ENCODE results near the gene GNG5. TPM values are rescaled to one million over a fixed set of nuclear protein-coding genes. Genes with fewer than 3 reads are reported as not detected.
A peak's percentile ranks its signal among the peaks of the same experiment; 100 is the strongest.

Gene GNG5
- 315 TPM for polyA plus RNA-seq (2012; ENCODE audit: insufficient read length, low read depth)

DNA sequence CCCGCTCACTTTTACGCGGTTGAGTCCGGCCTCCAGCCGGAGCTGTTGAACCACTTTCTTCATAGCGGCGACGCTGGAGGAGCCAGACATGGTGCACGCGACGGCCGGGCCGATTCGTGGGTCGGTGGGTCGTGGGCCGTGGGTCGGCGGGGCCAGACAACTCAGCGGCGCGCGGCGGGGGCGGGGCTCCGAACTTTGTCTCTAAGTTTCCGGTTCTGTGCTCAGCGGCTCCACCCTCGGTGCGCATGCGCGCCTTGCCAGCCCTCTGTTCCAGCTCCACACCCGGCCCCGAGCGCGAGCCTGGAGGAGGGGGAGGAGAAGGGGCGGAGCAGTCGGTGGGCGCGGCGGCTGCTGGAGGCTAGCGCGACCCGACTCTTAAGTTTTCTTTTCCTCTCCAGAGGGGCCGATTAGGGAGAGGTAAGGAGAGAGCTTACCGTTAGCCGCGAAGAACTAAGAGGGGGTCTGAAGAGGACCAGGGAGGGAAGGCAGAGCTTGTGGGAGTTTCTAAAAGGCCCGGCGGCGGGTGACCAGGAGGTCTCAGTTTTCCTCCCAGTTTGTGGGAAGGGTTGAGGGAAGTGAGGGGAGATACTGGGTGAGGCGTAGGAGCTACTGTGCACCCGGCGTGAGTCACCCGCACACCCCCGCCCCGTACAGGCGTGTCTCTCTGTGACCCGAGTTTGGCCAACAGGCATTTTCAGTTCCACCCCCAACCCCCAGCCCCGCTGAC, at the start of gene GNG5, which contains the start of gene SPATA1:
TSS of gene GNG5 (minus strand) at position 580 of the 727 bp plus-strand sequence. CDS start at position 90, 490 bp downstream.
TSS of gene SPATA1 (plus strand) at position 385 of the 727 bp plus-strand sequence. CDS start 9,974 bp downstream, outside the sequence.
- TF ChIP-seq TAF1 (IDR thresholded peaks at IDR 0.05; ENCODE audit: borderline replicate concordance, insufficient read depth, low read length) (peak; percentile 67; the same call in 1 of the 2 replicates), FOXP2 (optimal IDR thresholded peaks at IDR 0.05; ENCODE audit: borderline replicate concordance, extremely low read depth, extremely low read length, insufficient read depth) (peak; percentile 64), POLR2AphosphoS5 (IDR thresholded peaks at IDR 0.05; ENCODE audit: low read depth, low read length) (no peak; the same call in none of the 2 replicates), SIN3A (IDR thresholded peaks at IDR 0.05; ENCODE audit: borderline replicate concordance, insufficient read depth, low read length) (peak; percentile 25; the same call in 1 of the 2 replicates)
- TF ChIP-seq, protein P1, sequence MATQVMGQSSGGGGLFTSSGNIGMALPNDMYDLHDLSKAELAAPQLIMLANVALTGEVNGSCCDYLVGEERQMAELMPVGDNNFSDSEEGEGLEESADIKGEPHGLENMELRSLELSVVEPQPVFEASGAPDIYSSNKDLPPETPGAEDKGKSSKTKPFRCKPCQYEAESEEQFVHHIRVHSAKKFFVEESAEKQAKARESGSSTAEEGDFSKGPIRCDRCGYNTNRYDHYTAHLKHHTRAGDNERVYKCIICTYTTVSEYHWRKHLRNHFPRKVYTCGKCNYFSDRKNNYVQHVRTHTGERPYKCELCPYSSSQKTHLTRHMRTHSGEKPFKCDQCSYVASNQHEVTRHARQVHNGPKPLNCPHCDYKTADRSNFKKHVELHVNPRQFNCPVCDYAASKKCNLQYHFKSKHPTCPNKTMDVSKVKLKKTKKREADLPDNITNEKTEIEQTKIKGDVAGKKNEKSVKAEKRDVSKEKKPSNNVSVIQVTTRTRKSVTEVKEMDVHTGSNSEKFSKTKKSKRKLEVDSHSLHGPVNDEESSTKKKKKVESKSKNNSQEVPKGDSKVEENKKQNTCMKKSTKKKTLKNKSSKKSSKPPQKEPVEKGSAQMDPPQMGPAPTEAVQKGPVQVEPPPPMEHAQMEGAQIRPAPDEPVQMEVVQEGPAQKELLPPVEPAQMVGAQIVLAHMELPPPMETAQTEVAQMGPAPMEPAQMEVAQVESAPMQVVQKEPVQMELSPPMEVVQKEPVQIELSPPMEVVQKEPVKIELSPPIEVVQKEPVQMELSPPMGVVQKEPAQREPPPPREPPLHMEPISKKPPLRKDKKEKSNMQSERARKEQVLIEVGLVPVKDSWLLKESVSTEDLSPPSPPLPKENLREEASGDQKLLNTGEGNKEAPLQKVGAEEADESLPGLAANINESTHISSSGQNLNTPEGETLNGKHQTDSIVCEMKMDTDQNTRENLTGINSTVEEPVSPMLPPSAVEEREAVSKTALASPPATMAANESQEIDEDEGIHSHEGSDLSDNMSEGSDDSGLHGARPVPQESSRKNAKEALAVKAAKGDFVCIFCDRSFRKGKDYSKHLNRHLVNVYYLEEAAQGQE (IDR thresholded peaks at IDR 0.05; ENCODE audit: insufficient read depth in 1 of 2, low read depth in 2 of 2, low read length in 2 of 2) = no peak

DNA sequence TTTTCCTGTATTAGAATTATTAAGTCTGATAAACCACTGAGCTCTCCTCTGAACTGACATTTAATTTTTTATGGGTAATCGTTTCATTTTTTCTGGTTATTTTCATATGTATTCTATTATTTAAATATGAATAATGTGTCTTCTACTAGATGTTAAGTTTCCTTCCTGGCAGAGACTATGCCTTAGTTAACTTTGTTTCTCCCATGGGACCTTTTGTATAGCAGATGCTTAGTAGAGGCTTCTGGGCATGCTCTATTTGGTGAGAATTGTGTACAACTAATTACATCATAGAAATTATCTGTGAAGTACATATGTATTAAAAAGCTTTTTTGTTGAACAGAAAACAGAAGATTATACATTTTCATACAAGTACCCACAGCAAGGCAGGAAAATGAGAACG, 44.4 kb upstream of the GNG5 start:
- TF ChIP-seq, protein P1 (IDR thresholded peaks at IDR 0.05; ENCODE audit: insufficient read depth in 1 of 2, low read depth in 2 of 2, low read length in 2 of 2) = no peak
- TF ChIP-seq POLR2AphosphoS5 (IDR thresholded peaks at IDR 0.05; ENCODE audit: low read depth, low read length) = no peak
- TF ChIP-seq TAF1 (IDR thresholded peaks at IDR 0.05; ENCODE audit: borderline replicate concordance, insufficient read depth, low read length) = no peak
- no peak for TF ChIP-seq FOXP2 (optimal IDR thresholded peaks at IDR 0.05; ENCODE audit: borderline replicate concordance, extremely low read depth, extremely low read length, insufficient read depth)
- no peak for TF ChIP-seq SIN3A (IDR thresholded peaks at IDR 0.05; ENCODE audit: borderline replicate concordance, insufficient read depth, low read length)

DNA sequence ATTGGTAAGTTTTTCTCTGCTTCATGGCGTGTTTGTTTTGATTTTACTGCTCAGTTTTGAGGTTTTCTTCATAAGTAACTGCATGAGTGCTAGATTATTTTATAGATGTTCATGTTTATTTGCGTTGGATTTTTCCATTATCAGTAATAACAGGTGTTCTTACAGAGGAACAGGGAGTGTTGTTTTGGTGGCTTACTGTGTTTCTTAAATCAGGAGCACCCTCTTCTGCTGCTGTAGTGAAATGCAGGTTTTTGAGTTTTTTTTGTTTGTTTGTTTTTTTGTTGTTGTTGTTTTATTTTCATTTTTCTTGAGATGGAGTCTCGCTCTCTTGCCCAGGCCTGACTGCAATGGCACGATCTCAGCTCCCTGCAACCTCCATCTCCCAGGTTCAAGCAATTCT, 35.3 kb upstream of the GNG5 start:
- TF ChIP-seq, protein P1 (IDR thresholded peaks at IDR 0.05; ENCODE audit: insufficient read depth in 1 of 2, low read depth in 2 of 2, low read length in 2 of 2) = no peak
- no peak for TF ChIP-seq FOXP2 (optimal IDR thresholded peaks at IDR 0.05; ENCODE audit: borderline replicate concordance, extremely low read depth, extremely low read length, insufficient read depth)
- TF ChIP-seq SIN3A (IDR thresholded peaks at IDR 0.05; ENCODE audit: borderline replicate concordance, insufficient read depth, low read length) = no peak
- TF ChIP-seq POLR2AphosphoS5 (IDR thresholded peaks at IDR 0.05; ENCODE audit: low read depth, low read length) = no peak
- TF ChIP-seq TAF1 (IDR thresholded peaks at IDR 0.05; ENCODE audit: borderline replicate concordance, insufficient read depth, low read length) = no peak

DNA sequence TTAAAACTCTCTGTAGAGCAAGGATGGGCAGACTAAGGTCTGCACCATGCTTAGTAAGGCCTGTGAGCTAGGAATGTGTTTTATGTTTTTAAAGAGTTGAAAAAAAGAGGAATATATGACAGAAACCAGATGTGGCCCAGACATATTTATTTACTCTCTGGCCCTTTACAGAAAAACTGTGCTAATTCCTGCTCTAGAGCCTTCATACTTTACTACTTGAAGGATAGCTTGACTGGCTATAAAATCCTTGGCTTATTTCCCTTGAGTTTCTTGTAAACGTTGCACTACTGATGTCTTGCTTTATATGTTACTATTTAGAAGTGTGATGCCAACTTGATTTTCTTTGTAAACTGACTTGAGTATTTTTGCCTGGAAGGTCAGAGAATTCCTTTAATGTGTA, 34.4 kb upstream of the GNG5 start:
- no peak for TF ChIP-seq TAF1 (IDR thresholded peaks at IDR 0.05; ENCODE audit: borderline replicate concordance, insufficient read depth, low read length)
- TF ChIP-seq, protein P1 (IDR thresholded peaks at IDR 0.05; ENCODE audit: insufficient read depth in 1 of 2, low read depth in 2 of 2, low read length in 2 of 2) = no peak
- TF ChIP-seq FOXP2 (optimal IDR thresholded peaks at IDR 0.05; ENCODE audit: borderline replicate concordance, extremely low read depth, extremely low read length, insufficient read depth) = no peak
- no peak for TF ChIP-seq POLR2AphosphoS5 (IDR thresholded peaks at IDR 0.05; ENCODE audit: low read depth, low read length)
- no peak for TF ChIP-seq SIN3A (IDR thresholded peaks at IDR 0.05; ENCODE audit: borderline replicate concordance, insufficient read depth, low read length)
